HG03457 (cell line): ENCODE data around the gene ANXA4.
A peak's percentile ranks its signal among the peaks of the same experiment; 100 is the strongest.
"Not testable (repeated sequence)": the region's sequence is repeated elsewhere in the genome, so short reads cannot be mapped to it uniquely, and the experiment has no call there.

Experiments used
- ATAC-seq: cut with Tn5 transposase; IDR thresholded peaks from one replicate; pipeline ENCODE4 v1.9.1; 2021; ENCODE audit warnings: moderate number of reproducible peaks; ENCODE audit not compliant: unreplicated experiment

Gene ANXA4

DNA sequence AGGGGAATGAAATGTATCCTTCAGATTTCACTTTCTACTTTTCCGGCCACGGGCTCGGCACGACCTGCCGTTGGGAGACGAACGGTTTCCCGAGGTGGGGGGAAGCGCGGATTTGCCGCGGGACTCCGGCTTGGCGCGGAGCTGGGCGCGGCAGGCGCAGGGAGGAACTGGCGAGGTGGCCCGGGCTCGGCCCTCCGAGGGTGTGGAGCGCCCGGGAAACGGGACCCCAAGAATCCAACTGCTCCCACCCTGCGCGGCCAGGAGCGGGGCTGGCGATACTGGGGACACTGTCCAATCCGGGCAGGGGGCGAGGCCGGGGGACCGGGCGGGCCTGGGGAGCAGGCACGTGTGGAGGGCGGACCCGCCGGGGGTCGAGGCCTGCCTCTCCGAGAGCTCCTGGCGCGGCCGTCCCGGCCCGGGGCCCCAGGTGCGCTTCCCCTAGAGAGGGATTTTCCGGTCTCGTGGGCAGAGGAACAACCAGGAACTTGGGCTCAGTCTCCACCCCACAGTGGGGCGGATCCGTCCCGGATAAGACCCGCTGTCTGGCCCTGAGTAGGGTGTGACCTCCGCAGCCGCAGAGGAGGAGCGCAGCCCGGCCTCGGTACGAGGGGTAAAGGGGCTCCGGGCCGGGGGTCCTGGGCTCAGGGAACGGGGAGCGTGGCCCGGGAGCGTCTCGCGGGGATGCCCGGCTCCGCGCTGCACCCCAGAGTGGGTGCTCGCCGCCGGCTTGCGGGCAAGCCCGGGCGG is at the start of gene ANXA4:
ANXA4 (plus strand) TSS at position 560 of the 747 bp plus-strand sequence. CDS start 39,432 bp downstream, outside the sequence.
- ATAC-seq, result peak; percentile 73

DNA sequence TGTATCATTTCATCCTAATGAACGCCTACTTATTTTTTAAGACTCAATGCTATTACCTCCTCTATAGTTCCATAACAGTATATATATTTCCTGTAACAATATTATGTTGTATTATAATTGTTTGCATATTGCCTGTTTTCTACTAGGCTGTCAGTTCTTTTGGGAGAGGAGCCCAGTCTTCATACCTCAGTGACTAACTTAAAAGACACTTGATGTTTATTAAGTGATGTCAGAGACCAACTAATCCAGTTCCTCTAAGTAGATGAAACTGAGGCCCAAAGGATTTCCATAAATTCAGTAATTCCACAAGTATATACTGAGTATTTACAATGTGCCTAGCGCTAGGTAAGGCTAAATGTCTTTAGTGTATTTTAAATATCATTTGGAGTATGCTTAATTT is 49.5 kb upstream of the ANXA4 start:
- ATAC-seq, result no peak

DNA sequence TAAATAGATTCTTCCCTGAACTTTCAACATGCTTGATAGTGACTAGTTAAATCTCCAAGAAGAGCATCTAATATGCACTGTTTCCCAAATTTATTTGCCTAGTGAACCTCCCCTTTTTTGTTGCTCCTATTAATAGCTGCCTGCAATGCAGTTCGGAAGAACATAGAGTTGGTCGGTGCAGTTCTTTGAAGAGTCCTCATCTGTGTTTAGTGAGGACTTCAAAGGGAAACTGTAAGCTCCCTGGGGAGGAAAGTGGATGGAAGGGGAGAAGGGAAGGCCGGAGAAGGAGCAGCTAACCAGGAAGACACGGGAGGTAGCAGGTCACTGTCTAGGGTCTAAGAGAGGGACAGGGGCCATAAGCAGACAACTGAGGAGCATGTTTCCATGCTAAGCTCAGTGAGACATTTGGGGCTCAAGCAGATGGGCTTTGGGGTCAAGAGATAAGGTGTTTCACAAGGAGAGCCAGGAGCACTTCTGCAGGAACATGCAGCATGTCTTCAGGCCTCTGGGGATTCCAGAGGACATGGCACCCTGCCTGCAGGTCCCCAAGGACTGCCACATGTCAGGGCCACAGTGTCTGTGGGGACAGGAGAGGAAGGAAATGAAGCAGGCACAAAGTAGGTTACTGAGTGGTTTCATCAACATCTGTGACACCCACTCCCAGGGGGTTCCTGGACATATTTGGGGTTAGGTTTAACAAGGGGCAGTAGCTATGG is 48.7 kb upstream of the ANXA4 start:
- no peak for ATAC-seq

GRCh38 chr2:69693775-69694450 is 48.0 kb upstream of the ANXA4 start:
- ATAC-seq, result no peak

DNA sequence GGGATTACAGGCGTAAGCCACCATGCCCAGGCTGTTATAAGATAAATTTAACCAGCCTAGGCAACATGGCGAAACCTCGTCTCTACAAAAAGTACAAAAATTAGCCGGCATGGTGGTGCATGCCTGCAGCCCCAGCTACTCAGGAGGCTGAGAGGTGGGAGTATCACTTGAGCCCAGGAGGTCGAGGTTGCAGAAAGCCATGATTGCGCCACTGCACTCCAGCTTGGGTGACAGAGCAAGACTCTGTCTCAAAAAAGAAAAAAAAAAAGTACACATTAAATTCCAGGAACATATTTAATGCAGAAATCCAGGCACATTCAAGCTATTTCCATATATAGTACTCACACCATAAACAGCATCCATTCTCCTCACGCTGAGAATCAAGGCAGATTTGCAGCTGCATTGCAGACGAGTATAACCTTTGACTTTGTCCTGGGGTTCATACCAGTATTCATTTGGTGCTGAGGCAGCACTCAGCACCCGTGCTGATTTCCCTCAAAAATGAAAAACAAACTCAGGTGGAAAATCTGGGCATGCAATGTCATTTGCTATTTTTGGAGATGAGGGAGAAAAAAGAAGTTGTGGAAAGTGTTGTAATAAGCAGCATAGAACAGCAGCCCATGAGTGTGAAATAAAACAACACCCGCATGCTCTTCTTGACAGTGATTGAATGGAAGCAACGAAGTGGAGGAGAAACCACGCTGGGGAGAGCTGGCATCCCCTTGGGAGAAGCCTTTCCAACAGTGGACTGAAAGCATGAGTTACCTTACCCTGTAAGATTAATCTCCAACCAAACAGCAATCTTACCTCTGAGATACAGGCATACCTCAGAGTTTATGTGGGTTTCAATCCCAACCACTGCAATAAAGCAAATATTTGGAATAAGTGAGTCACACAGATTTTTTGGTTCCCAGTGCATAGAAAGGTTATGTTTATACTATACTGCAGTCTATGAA is 46.8 kb upstream of the ANXA4 start:
- ATAC-seq, result no peak

DNA sequence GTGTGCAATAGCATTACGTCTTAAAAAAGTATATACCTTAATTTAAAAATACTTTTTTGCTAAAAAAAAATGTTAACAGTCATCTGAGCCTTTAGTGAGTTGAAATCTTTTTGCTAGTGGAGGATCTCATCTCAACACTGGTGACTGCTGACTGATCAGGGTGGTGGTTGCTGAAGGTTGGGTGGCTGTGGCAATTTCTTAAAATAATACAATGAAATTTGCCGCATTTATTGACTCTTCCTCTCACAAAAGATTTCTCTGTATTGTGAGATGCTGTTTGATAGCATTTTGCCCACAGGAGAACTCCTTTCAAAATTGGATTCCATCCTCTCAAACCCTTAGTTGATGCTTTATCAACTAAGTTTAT is 46.1 kb upstream of the ANXA4 start:
- no peak for ATAC-seq

DNA sequence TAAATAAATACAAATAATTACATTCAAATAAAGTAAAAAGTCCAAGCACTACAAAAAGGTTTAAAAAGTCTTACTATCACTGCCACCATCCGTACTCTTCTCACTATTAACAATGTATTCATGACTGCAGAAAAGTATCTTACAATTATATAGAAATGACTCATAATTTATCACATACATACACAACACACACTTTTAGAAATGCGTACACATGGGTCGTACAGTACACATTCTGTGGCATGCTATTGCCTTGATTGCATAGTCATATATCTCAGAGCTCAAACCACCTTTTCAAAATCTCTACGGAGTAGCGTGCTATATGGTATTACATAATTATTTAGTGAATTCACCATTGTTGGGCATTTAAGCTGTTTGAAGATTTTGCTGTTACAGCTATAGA is 41.6 kb upstream of the ANXA4 start:
- no peak for ATAC-seq

- ATAC-seq, result no peak
Observed at GRCh38 chr2:69701100-69701945, 40.6 kb upstream of the ANXA4 start.

DNA sequence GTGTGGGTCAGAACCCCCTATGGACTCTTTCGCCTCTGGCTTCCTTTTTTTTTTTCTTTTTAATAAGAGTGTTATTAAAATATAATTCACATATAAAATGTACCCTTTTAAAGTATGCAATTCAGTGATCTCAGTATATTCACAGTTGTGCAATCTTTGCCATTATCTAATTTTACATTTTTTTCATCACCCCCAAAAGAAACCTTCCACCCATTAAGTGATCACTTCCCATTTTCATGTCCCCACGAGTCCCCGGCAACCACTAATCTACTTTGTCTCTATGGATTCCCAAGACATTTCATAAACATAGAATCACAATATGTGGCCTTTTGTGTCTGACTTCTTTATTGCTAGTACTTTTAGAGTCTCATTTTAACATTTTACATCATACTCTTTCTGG is 38.7 kb upstream of the ANXA4 start:
- ATAC-seq, result no peak

DNA sequence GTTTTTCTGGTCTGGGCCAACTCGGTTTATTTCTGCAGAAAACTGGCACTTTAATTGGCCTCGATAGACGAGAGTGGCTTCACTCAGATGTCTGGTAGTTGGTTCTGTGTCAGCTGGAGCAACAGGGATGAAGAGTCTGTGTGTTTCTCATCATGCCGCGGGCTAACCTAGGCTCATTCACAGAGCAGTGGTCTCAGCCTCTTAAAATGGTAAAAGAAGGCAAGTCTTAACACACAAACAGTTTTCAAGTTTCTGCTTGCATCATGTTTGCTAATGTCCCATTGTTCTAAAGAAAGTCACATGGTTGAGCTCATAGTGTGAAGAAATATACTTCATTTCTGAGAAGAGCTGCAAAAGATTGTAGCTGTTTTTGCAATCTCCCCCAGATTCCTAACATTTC is 37.5 kb upstream of the ANXA4 start:
- ATAC-seq, result no peak

DNA sequence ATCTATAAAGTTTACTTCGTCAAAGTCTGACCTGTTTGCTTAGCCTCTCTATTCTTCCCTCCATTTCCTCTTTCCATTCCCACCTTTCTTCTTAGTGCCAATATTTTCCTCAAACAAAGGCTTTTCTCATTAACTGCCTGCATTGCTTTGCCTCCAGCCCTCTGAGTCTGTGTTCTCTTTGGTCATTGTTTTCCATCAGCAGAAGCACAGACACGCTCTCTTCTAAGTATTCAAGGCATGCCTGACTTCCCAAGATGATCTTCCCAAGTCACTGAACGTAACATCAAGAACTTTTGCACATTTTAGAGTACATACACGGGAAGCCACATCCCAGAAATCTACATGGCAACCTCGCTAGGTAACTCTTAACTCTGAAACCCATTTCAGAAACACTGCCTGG is 32.6 kb upstream of the ANXA4 start:
- ATAC-seq, result no peak

DNA sequence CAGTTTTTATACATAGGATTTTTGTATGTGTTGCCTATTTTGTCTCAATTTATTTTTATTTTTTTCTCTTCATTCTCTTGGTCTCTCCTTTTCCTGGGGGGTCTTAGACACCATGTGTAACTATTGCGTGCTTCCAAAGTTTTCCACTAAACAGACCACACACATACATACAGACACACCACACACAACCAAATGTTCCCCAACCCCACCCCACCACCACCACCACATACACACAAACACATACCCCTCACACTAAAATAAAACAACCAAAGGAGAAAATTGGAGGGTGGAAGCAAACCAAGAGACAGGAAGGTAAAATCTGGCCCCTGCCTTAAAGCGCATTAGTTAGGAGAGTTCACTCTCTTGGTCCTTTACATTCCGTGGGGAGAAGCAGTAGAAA is 30.0 kb upstream of the ANXA4 start:
- ATAC-seq, result no peak

DNA sequence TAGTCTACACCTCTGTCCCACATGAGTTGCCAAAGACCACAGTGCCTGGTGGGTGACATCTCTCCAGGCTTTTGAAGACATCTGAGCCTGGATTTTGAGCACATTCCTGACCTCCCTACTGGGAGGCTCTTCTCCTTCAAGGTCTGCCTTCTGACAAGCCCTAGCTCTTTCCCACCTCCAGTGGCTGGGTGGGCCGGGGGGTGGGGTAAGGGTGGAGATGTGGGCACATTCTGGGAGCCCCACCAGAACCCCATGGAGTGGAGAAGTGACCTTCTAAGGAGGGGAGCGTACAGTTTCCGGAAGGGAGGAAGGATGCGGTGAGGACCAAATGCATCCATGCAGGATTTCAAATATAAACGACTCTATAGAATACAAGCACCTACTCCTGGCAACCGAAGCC is 27.9 kb upstream of the ANXA4 start:
- no peak for ATAC-seq

GRCh38 chr2:69714539-69715220 is 27.3 kb upstream of the ANXA4 start:
- ATAC-seq, result not testable (repeated sequence)

DNA sequence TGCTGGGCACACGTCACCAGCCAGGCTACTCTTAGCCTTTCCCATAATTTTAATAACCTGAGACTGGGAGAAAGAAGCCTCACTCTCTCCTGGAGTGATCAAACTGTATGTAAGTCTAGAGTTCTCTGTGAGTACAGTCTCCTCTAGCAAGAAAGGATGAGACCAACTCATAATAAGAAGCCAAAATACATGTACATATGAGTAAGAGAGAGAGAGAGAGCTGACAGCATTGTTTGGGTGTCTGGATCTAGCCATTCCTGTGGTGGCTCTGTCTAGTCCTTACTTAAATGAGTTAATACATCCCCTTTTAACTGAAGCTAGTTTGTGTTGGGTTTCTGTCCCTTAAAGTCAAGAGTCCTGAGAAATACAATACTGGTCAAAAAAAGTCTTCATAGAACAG is 26.0 kb upstream of the ANXA4 start:
- no peak for ATAC-seq

GRCh38 chr2:69716555-69717120 is 25.3 kb upstream of the ANXA4 start:
- ATAC-seq, result no peak

DNA sequence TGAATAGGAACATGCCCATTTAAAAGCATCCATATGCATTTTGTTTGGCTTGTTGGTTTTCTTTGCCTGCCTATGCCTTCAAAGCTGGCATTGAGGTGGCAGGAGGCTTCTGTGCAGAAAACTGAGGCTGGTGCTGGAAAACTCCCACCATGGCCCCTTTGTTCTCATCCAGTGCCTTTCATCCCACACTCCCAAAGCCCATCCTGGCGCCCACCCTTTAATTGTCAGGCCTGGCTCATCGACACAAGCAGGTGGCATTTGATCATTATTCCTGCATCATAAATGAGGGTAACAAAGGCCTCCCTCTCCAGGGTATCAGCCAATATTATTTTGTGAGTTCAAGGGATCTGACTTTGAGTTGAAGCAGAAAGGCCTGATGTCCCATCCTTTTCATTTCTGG is 24.7 kb upstream of the ANXA4 start:
- no peak for ATAC-seq

- ATAC-seq, result no peak
Observed at GRCh38 chr2:69717861-69718273, 24.1 kb upstream of the ANXA4 start.

GRCh38 chr2:69718338-69718965 is 23.5 kb upstream of the ANXA4 start:
- ATAC-seq, result no peak
